Heart right ventricle (tissue), 16 donors: ENCODE results near the gene LRP1B. TPM values are rescaled to one million over a fixed set of nuclear protein-coding genes. Genes with fewer than 3 reads are reported as not detected.

Experiments used
- ATAC-seq, 8 donors: fragments of 200-7000 bp; cut with Tn5 transposase; one replicate each; pipeline ENCODE4 v1.9.1; 2020; ENCODE audit warnings: mild to moderate bottlenecking in 8 of 8, moderate library complexity in 8 of 8, moderate number of reproducible peaks in 1 of 8
- DNase-seq, 2 donors: peaks; one replicate each; pipeline ENCODE4 v3.0.0-alpha.2; 2020
- H3K27ac ChIP-seq, 10 donors: fragments of 200-600 bp; sonication (generic) in 2 of 10; one replicate each; pipeline versions ENCODE4 v1.5.0 to v1.8.0; 2020 to 2022; ENCODE audit warnings: mild to moderate bottlenecking in 3 of 10
- H3K27me3 ChIP-seq, 7 donors: fragments of 200-600 bp; one replicate each; pipeline ENCODE4 v1.8.0; 2021 to 2022; ENCODE audit warnings: mild to moderate bottlenecking in 2 of 7
- H3K36me3 ChIP-seq, 9 donors: fragments of 200-600 bp; sonication (generic) in 1 of 9; one replicate each; pipeline versions ENCODE4 v1.5.0 to v1.8.0; 2020 to 2022; ENCODE audit warnings: mild to moderate bottlenecking in 2 of 9
- H3K4me1 ChIP-seq, 9 donors: fragments of 200-600 bp; sonication (generic) in 1 of 9; one replicate each; pipeline versions ENCODE4 v1.5.0 to v1.8.0; 2020 to 2022; ENCODE audit warnings: mild to moderate bottlenecking in 4 of 9
- H3K4me3 ChIP-seq, 10 donors: fragments of 200-600 bp; sonication (generic) in 2 of 10; one replicate each; pipeline versions ENCODE4 v1.5.0 to v1.8.0; 2020 to 2022; ENCODE audit warnings: mild to moderate bottlenecking in 7 of 10, moderate library complexity in 2 of 10
- H3K9me3 ChIP-seq, 11 donors: fragments of 200-600 bp in 10 of 11; sonication (generic) in 2 of 11; one replicate each; pipeline versions ENCODE4 v1.5.0 to v1.8.0; 2013 to 2022; ENCODE audit warnings: mild to moderate bottlenecking in 2 of 11, control low read depth in 1 of 11, moderate library complexity in 1 of 11
- CTCF ChIP-seq, 9 donors: fragments of 200-600 bp; sonication (generic) in 2 of 9; IDR thresholded peaks; one replicate each; pipeline versions ENCODE4 v1.5.0 to v1.8.0; 2021 to 2022; ENCODE audit warnings: antibody characterized with exemption in 9 of 9, mild to moderate bottlenecking in 5 of 9, moderate library complexity in 1 of 9
- WGBS, 2 donors: extraction: QIAGEN DNeasy Blood & Tissue Kit; methylation state at CpG; one replicate each; pipeline ENCODE4 v1.1.7; 2013; ENCODE audit warnings: inconsistent platforms in 1 of 2; 5-methylcytosine and 5-hydroxymethylcytosine counted together
- intact Hi-C, 10 donors: fragments of 100-400 bp; cut with DNase I; formaldehyde crosslinking; loops; one replicate each; pipeline versions ENCODE4 v1.11.1 to v1.14.2; 2022
- polyA plus RNA-seq, 2 donors: library from polyadenylated mRNA; stranded (reverse); fragments of 200-250 nt; gene quantifications; one replicate each; pipeline ENCODE4 v1.2.3, GENCODE V29; 2013
- total RNA-seq, 10 donors: library from RNA; stranded (reverse); fragmentation: NEBNext Ultra II Directional in 3 of 10; extraction: Animal tissue kit (Norgen Biotek cat#: 25700) in 3 of 10; gene quantifications; one replicate each; pipeline versions ENCODE4 v1.2.1 to v1.2.4, GENCODE V29; 2021 to 2023
- donor health status: Arrhythmogenic right ventricular cardiomyopathy.
- donor health status: ischemic (EF 13 %, LVEDD 7.1; RV severe dilation, severe dysfunction).
- donor health status: healthy with polysubstance abuse.
- donor health status: DM: no; HTN: yes; CAD: no.
- donor health status: DM: no; HTN: no; CAD: no.
- donor health status: ischemic (EF 25% LVEDD 6.9; RV normal size, moderate dysfunction).
- donor health status: ischemic (EF 25% LVEDD 5.7; RV mildly dilated, moderate dysfunction).
- donor health status: healthy.
- donor health status: DM: yes; HTN: yes; CAD: no.
- donor health status: Ischemic cardiomyopathy.
- donor health status: ischemic (EF 35%, LVEDD 5.7; RV mildly dilated, moderate dysfunction).
- donor health status: nonischemic (EF 11% LVEDD 7.7; RV severe dilation, severe dysfunction).
- donor health status: DM: yes; HTN: yes; CAD: no.
- donor health status: PGD.
- donor health status: ischemic (EF 29% LVEDD 5.4; RV normal size, mild dysfunction).
- donor health status: nonischemic (EF 23%, LVEDD 6.1; RV moderate dilation, normal function).

Gene LRP1B
- total and polyA plus RNA-seq, 12 donors, result 0.02 to 0.27 (median 0.14) TPM; not detected in 1

- ATAC-seq (no peak), DNase-seq (no peak)
- Histone ChIP-seq H3K27me3 (no peaks in the 10 kb centered on the region), H3K4me1 (no peaks in the 10 kb centered on the region), H3K27ac (no peak overlapping the region), H3K9me3 (no peaks in the 10 kb centered on the region), H3K36me3 (no peaks in the 10 kb centered on the region), H3K4me3 (no peak overlapping the region)
- WGBS, 2 donors, result 14 to 25% methylated on average over 1 of the region's 1 CpG
- no peak for TF ChIP-seq CTCF (IDR thresholded peaks at IDR 0.05)
- intact Hi-C loops, result no loop called here
These were observed 97.4 kb downstream of the LRP1B start for GRCh38 chr2:142033393-142033792.

DNA sequence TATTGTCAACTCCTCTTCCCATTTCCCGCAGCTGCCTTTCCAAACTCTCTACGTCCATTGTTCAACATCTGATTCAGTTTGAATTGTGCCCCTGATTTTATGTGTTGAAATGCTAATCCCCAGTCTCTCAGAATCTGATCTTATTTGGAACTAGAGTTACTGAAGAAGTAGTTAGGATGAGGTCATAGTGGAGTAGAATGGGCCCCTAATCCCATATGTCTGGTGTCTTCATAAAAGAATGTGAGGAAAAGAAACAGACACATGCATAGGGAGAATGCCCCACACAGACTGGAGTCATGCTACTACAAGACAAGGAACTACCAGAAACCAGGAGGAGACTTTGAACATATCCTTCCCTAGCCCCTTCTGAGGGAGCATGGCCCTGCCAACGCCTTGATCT lies 99.2 kb downstream of the LRP1B start:
- no peak for ATAC-seq
- DNase-seq, result no peak
- Histone ChIP-seq H3K4me1 (no peaks in the 10 kb centered on the region), H3K36me3 (no peaks in the 10 kb centered on the region), H3K9me3 (no peaks in the 10 kb centered on the region), H3K27ac (no peak overlapping the region), H3K27me3 (no peaks in the 10 kb centered on the region), H3K4me3 (no peak overlapping the region)
- intact Hi-C loops, result no loop called here
- no peak for TF ChIP-seq CTCF (IDR thresholded peaks at IDR 0.05)
- WGBS, 2 donors, result 80 to 82% methylated on average over 3 of the region's 3 CpGs

GRCh38 chr2:142030735-142031134 lies 100.1 kb downstream of the LRP1B start:
- DNase-seq (no peak), ATAC-seq (no peak)
- 51 to 66% methylated on average over 2 of the region's 2 CpGs for WGBS, 2 donors
- intact Hi-C loops, result no loop called here
- H3K27ac ChIP-seq, result no peak overlapping the region
- no peak for TF ChIP-seq CTCF (IDR thresholded peaks at IDR 0.05)
- H3K4me1 ChIP-seq, result no peaks in the 10 kb centered on the region
- H3K36me3 ChIP-seq, result no peaks in the 10 kb centered on the region
- H3K4me3 ChIP-seq, result no peak overlapping the region
- H3K9me3 ChIP-seq, result no peaks in the 10 kb centered on the region
- H3K27me3 ChIP-seq, result no peaks in the 10 kb centered on the region

DNA sequence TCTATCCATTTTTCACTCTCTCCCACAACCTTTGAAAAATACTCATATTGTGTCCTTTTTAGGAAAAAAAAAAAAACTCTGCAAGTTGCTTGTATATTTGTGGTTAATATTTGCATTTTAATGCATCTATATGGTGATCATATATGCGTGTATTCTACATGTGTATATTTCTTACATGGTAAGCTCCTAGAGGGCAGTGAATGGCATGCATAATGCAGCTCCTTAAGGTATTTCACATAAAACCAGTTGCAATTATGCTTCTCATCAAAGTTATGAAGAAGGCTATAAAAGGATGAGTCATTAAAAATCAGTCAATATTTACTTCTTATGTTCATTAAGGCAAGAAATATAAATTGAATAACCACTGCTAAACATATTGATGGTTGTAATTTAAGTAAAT lies 100.8 kb downstream of the LRP1B start:
- H3K4me1 ChIP-seq, result no peaks in the 10 kb centered on the region
- ATAC-seq (no peak), DNase-seq (no peak)
- intact Hi-C loops, result no loop called here
- no peaks in the 10 kb centered on the region for H3K9me3 ChIP-seq
- TF ChIP-seq CTCF (IDR thresholded peaks at IDR 0.05), result no peak
- H3K4me3 ChIP-seq, result no peak overlapping the region
- H3K27ac ChIP-seq, result no peak overlapping the region
- no peaks in the 10 kb centered on the region for H3K27me3 ChIP-seq
- 88 to 93% methylated on average over 1 of the region's 1 CpG for WGBS, 2 donors
- H3K36me3 ChIP-seq, result no peaks in the 10 kb centered on the region

DNA sequence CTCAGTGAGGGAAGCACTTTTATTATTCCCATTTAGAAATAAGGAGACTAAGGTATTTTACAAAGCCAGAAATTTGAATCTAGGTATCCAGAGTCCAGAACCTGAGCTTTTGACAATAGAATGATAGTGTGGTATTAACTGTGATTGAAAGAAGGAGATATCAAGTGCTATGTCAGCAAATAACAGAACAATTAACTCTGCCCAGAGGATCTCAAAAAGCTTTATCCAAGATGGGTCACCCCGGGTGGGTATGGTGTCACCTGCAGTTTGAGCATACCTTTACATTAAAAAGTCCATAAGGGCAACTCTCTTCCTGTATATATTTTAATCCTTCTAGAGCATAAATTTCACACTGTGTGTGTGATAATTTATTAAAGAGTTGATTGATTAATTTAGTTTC lies 105.4 kb downstream of the LRP1B start:
- Histone ChIP-seq H3K9me3 (no peaks in the 10 kb centered on the region), H3K36me3 (no peaks in the 10 kb centered on the region), H3K27ac (no peak overlapping the region), H3K27me3 (no peaks in the 10 kb centered on the region), H3K4me1 (no peaks in the 10 kb centered on the region), H3K4me3 (no peak overlapping the region)
- ATAC-seq (no peak), DNase-seq (no peak)
- 81 to 95% methylated on average over 1 of the region's 1 CpG for WGBS, 2 donors
- intact Hi-C loops, result no loop called here
- no peak for TF ChIP-seq CTCF (IDR thresholded peaks at IDR 0.05)
